Colonic mucosa (tissue), 4 donors: ENCODE measurements around the gene ADAM22. TPM values are rescaled to one million over a fixed set of nuclear protein-coding genes. Genes with fewer than 3 reads are reported as not detected.

ENCODE experiments used
- DNase-seq: peaks from one replicate; pipeline ENCODE4 v3.0.0-alpha.2; 2020
- H3K27ac ChIP-seq: fragments of 200-600 bp; one replicate; pipeline ENCODE4 v1.8.0; 2021
- H3K27me3 ChIP-seq: fragments of 200-600 bp; one replicate; pipeline ENCODE4 v1.8.0; 2021
- H3K36me3 ChIP-seq: fragments of 200-600 bp; one replicate; pipeline ENCODE4 v1.8.0; 2021
- H3K4me1 ChIP-seq: fragments of 200-600 bp; one replicate; pipeline ENCODE4 v1.8.0; 2021; ENCODE audit warnings: mild to moderate bottlenecking
- H3K4me3 ChIP-seq: fragments of 200-600 bp; one replicate; pipeline ENCODE4 v1.8.0; 2021
- H3K9ac ChIP-seq, 2 donors: one replicate each; pipeline ENCODE4 v1.7.0; 2013; ENCODE audit warnings: control low read depth in 2 of 2, low read depth in 2 of 2, low read length in 2 of 2
- H3K9me3 ChIP-seq: fragments of 200-600 bp; one replicate; pipeline ENCODE4 v1.8.0; 2021
- intact Hi-C: fragments of 100-400 bp; cut with DNase I; formaldehyde crosslinking; loops from one replicate; pipeline ENCODE4 v1.14.1; 2022
- total RNA-seq, 2 donors: library from RNA; stranded (reverse); fragmentation: NEBNext Ultra II Directional in 1 of 2; extraction: Animal tissue kit (Norgen Biotek cat#: 25700) in 1 of 2; gene quantifications; one replicate each; pipeline ENCODE4 v1.2.1, GENCODE V29; 2021
- TF ChIP-seq, protein P1 (sequence below): fragments of 200-600 bp; IDR thresholded peaks from one replicate; pipeline ENCODE4 v1.8.0; 2022; ENCODE audit warnings: antibody characterized with exemption, mild to moderate bottlenecking
- donor health status: healthy.
- donor health status: DM: no; HTN: no; CAD: no.
- donor health status: DM: no; HTN: no; CAD: no.

ADAM22 gene
- total RNA-seq, 2 donors from 2014 or later: 2.6 to 2.8 TPM

DNA sequence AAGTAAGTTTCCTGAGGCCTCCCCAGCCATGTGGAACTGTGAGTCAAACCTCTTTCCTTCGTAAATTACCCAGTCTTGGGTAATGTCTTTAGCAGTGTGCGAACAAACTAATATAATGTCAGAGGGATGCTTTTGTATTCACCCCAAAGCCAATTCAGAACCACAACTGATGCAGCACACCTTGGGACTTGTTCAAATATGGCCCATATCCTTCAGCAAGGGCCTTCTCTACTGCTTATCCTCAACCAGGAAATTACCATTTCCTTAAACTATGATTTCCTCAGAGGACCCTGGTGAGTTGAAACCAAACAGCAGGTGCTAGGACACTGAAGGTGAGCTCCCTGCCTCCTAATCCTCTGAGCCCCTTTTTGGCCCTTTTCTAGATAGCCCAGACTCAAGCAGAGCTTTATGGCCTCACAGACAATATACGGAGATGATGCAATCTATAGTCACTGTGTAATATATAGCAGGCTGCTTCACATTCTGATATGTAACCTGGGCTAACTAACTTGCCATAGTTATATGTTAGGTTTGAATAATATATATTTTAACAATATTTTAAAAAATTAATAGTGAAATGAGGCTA lies 270.6 kb downstream of the ADAM22 start:
- TF ChIP-seq, protein P1, sequence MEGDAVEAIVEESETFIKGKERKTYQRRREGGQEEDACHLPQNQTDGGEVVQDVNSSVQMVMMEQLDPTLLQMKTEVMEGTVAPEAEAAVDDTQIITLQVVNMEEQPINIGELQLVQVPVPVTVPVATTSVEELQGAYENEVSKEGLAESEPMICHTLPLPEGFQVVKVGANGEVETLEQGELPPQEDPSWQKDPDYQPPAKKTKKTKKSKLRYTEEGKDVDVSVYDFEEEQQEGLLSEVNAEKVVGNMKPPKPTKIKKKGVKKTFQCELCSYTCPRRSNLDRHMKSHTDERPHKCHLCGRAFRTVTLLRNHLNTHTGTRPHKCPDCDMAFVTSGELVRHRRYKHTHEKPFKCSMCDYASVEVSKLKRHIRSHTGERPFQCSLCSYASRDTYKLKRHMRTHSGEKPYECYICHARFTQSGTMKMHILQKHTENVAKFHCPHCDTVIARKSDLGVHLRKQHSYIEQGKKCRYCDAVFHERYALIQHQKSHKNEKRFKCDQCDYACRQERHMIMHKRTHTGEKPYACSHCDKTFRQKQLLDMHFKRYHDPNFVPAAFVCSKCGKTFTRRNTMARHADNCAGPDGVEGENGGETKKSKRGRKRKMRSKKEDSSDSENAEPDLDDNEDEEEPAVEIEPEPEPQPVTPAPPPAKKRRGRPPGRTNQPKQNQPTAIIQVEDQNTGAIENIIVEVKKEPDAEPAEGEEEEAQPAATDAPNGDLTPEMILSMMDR: no peak
- Histone ChIP-seq H3K4me3 (no peak overlapping the region), H3K27me3 (no peaks in the 10 kb centered on the region), H3K9me3 (no peaks in the 10 kb centered on the region), H3K36me3 (no peaks in the 10 kb centered on the region), H3K27ac (no peak overlapping the region), H3K4me1 (no peaks in the 10 kb centered on the region), H3K9ac (no peak overlapping the region)
- intact Hi-C loops: no loop called here
- DNase-seq: no peak

DNA sequence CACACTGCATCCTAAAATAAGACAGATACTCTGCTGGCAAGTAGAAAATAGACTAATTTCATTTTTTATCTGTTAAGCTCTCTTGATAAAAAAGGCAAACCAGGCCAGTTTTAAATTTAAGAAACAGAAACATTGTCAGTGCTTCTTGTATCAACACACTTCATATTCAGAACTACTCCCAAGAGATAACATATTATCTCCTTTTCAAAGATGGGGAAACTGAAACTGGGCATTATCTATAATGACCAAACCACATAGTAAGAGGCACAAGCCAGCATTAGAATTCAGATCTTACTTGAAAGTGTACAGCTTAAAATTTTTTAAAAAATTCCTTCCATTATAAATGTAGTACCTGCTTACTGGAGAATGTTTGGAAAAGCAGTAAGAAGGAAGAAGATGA lies 271.1 kb downstream of the ADAM22 start:
- intact Hi-C loops: no loop called here
- H3K36me3 ChIP-seq: peaks cover 3% of the 10 kb centered on the region
- H3K4me3 ChIP-seq: no peak overlapping the region
- TF ChIP-seq, protein P1: no peak
- DNase-seq: no peak
- H3K27ac ChIP-seq: no peak overlapping the region
- no peaks in the 10 kb centered on the region for H3K4me1 ChIP-seq
- no peak overlapping the region for H3K9ac ChIP-seq
- H3K9me3 ChIP-seq: no peaks in the 10 kb centered on the region
- no peaks in the 10 kb centered on the region for H3K27me3 ChIP-seq

DNA sequence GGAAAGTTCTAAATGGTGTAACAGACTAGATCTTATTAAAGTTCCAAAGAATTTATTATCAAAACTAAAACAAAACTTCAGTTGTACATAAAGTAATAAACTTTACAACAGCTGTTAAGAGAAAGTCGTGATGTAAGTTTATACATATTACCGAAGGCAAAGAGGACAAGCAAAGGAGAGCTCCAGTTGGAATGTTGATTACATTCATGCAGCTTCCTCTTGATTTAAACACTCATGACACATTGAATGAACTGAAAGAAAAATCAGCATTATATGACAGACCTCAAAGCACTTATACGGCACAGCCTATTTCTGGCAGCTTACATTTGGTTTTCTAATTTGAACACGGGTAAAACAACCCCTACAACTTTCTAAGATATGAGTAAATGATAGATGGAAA lies 272.2 kb downstream of the ADAM22 start:
- Histone ChIP-seq H3K36me3 (peaks cover 7% of the 10 kb centered on the region), H3K4me1 (no peaks in the 10 kb centered on the region), H3K9me3 (no peaks in the 10 kb centered on the region), H3K9ac (no peak overlapping the region), H3K27me3 (no peaks in the 10 kb centered on the region), H3K27ac (peak overlapping the region; percentile 4), H3K4me3 (no peak overlapping the region)
- DNase-seq: no peak
- intact Hi-C loops: no loop called here
- TF ChIP-seq, protein P1: no peak

DNA sequence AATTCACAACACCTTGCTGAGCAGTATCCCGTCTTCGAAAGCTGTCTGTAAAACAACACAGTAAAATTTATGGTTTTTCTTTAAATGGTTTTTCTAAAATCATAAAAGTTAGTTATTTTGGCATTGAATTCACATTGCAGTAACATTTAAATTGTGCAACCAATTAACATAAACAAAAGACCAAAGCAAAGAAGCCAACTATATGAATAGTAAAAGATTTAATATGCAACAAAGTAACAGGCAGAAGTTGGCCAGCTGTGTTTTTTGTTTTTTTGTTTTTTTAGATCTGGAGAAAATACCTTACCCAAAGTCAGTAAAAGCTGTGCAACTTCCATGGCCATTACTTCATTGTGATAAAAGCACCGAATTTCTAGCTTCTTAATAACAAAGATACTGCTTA lies 274.5 kb downstream of the ADAM22 start:
- no peak overlapping the region for H3K27ac ChIP-seq
- no peak for DNase-seq
- no peaks in the 10 kb centered on the region for H3K4me1 ChIP-seq
- no peaks in the 10 kb centered on the region for H3K9me3 ChIP-seq
- peaks cover 7% of the 10 kb centered on the region for H3K36me3 ChIP-seq
- TF ChIP-seq, protein P1: no peak
- intact Hi-C loops: no loop called here
- H3K4me3 ChIP-seq: no peak overlapping the region
- H3K9ac ChIP-seq: no peak overlapping the region
- no peaks in the 10 kb centered on the region for H3K27me3 ChIP-seq

DNA sequence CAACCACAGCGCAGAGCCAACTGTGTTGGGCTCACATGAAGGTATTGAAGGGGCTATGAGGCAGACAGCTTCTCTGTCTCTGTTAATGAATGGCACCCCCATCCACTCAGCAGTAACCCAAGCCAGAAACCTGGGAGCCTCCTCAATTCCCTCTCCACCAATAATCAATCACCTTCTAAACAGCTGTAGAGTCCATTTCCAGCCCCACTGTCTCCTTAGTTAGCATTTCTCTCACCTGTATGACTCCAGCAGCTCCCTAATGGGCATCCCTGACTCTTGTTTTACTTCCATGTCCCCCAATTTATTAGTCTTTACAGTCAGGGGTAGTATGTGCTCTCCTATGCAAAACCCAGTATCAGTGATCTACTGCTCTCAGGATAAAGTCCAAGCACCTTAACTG lies 278.9 kb downstream of the ADAM22 start:
- peaks cover 14% of the 10 kb centered on the region for H3K36me3 ChIP-seq
- no peak overlapping the region for H3K9ac ChIP-seq
- H3K27me3 ChIP-seq: no peaks in the 10 kb centered on the region
- no peak overlapping the region for H3K27ac ChIP-seq
- no peak overlapping the region for H3K4me3 ChIP-seq
- intact Hi-C loops: no loop called here
- no peak for DNase-seq
- TF ChIP-seq, protein P1: no peak
- H3K9me3 ChIP-seq: no peaks in the 10 kb centered on the region
- H3K4me1 ChIP-seq: peaks cover 2% of the 10 kb centered on the region
